ENCODE results near the gene BNIP1. TPM values are rescaled to one million over a fixed set of nuclear protein-coding genes. Genes with fewer than 3 reads are reported as not detected.
"Not testable (repeated sequence)": the region's sequence is repeated elsewhere in the genome, so short reads cannot be mapped to it uniquely, and the experiment has no call there.

The BNIP1 gene
- total RNA-seq, 2 experiments from 2014 or later, result 29.4 to 30.4 TPM

DNA sequence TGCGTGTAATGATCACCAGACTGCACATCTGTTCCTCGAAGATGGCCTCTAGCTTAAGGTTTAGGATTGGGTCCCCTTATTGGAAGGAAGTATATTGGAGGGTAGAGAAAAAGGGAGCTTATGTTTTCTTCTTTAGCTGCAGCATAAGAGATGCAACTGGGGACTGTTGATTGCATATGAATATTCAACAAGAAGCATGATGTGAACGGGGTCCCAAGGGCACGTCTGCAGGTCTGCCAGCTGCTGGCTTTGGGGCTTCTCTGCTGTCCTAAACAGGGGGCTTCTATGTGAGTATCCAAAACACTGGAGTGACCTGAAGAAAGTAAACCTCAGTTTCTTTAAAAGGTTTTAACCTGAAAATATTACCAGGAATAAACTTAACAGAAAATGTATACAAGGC lies 3.6 kb upstream of the BNIP1 start:
- no peaks in the 10 kb centered on the region for H3K9me3 Mint-ChIP-seq
- no peaks in the 10 kb centered on the region for H3K27me3 Mint-ChIP-seq (ENCODE audit: low read depth)
- no peak overlapping the region for H3K4me3 Mint-ChIP-seq
- no peak for DNase-seq
- H3K4me1 Mint-ChIP-seq (ENCODE audit: low read depth), result peaks cover 11% of the 10 kb centered on the region
- no peak overlapping the region for H3K27ac Mint-ChIP-seq
- CTCF ChIA-PET, result no interaction called here
- intact Hi-C loops (cut with micrococcal nuclease), result loop anchor here (10.0 kb wide), 1 partner anchor 144 kb away; no protein-coding TSS in a partner anchor
- H3K36me3 Mint-ChIP-seq (ENCODE audit: low read depth), result no peaks in the 10 kb centered on the region

- peaks cover 14% of the 10 kb centered on the region for H3K4me1 Mint-ChIP-seq (ENCODE audit: low read depth)
- H3K9me3 Mint-ChIP-seq, result no peaks in the 10 kb centered on the region
- H3K4me3 Mint-ChIP-seq, result no peak overlapping the region
- DNase-seq, result no peak
- H3K27ac Mint-ChIP-seq, result no peak overlapping the region
- intact Hi-C loops (cut with micrococcal nuclease), result loop anchor here (10.0 kb wide), 1 partner anchor 141 kb away; no protein-coding TSS in a partner anchor
- no peaks in the 10 kb centered on the region for H3K27me3 Mint-ChIP-seq (ENCODE audit: low read depth)
- H3K36me3 Mint-ChIP-seq (ENCODE audit: low read depth), result peaks cover 5% of the 10 kb centered on the region
- CTCF ChIA-PET, result interaction anchor here (0.7 to 0.9 kb wide), 4 partner anchors 9 to 110 kb away, joined by 3 to 5 read pairs (median 3); no protein-coding TSS in a partner anchor
Observed at GRCh38 chr5:173143567-173143966, 764 bp upstream of the BNIP1 start.

DNA sequence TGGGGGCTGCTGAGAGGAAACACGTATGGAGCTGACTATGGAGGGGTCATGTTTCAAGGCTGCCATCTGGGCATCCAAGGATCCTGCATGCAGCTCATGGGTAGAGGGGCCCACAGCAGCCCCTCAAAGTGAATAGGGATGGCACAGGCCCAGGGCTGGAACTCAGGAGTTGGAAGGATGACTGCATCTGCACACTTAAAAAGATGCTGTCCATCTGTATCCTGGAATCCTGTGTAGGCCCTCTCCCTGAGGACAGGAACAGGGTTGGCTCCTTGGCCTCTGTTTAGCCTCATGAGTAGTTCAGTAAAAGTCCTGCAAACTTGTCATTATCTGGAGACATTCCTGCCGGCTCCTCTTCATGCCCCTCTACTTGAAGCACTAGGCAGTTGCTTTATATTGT lies 4.0 kb downstream of the BNIP1 start:
- H3K4me1 Mint-ChIP-seq (ENCODE audit: low read depth), result peaks cover 14% of the 10 kb centered on the region
- no peak overlapping the region for H3K4me3 Mint-ChIP-seq
- no peak overlapping the region for H3K27ac Mint-ChIP-seq
- intact Hi-C loops (cut with micrococcal nuclease), result loop anchor here (10.0 kb wide), 1 partner anchor 136 kb away; no protein-coding TSS in a partner anchor
- H3K27me3 Mint-ChIP-seq (ENCODE audit: low read depth), result no peaks in the 10 kb centered on the region
- H3K36me3 Mint-ChIP-seq (ENCODE audit: low read depth), result peaks cover 21% of the 10 kb centered on the region
- CTCF ChIA-PET, result interaction anchor here (0.6 kb wide), 1 partner anchor 80 kb away, joined by 3 read pairs; no protein-coding TSS in a partner anchor
- DNase-seq, result no peak
- H3K9me3 Mint-ChIP-seq, result no peaks in the 10 kb centered on the region

DNA sequence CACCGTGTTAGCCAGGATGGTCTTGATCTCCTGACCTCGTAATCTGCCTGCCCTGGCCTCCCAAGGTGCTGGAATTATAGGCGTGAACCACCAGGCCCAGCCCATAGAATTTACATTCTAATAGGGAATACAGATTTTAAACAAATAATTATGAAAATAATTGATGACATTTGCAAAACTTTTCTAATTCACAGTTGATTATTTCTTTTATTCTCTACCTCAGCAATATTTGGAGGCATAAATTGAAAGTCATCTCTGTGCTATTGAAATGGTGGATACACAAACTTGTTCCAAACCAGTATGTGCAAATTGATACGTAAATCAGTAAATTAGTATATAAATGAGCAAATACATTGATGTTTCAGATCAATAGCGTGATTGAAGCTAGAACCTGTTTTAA lies 8.2 kb downstream of the BNIP1 start:
- Mint-ChIP-seq H3K9me3 (no peaks in the 10 kb centered on the region), H3K27ac (no peak overlapping the region), H3K4me1 (ENCODE audit: low read depth) (no peaks in the 10 kb centered on the region), H3K36me3 (ENCODE audit: low read depth) (peaks cover 32% of the 10 kb centered on the region), H3K27me3 (ENCODE audit: low read depth) (no peaks in the 10 kb centered on the region), H3K4me3 (no peak overlapping the region)
- no peak for DNase-seq
- CTCF ChIA-PET, result interaction anchor here (0.9 kb wide), 1 partner anchor 9 kb away, joined by 3 read pairs; no protein-coding TSS in a partner anchor
- intact Hi-C loops (cut with micrococcal nuclease), result no loop called here

GRCh38 chr5:173153842-173154241 lies 9.5 kb downstream of the BNIP1 start:
- intact Hi-C loops (cut with micrococcal nuclease), result no loop called here
- Mint-ChIP-seq H3K36me3 (ENCODE audit: low read depth) (peaks cover 29% of the 10 kb centered on the region), H3K27me3 (ENCODE audit: low read depth) (no peaks in the 10 kb centered on the region)

DNA sequence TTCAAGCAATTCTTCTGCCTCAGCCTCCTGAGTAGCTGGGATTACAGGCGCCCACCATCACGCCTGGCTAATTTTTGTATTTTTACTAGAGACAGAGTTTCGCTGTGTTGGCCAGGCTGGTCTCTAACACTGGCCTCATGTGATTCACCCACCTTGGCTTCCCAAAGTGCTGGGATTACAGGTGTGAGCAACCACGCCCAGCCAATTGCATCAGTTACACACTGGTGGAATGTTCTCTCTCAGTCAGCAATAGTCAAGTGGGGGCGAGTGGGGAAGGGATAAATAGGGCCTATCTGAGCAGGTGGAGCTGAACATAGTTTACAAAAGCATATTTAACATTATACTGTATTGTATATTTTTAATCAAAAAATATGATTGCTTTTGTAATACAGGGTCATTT lies 10.3 kb downstream of the BNIP1 start:
- intact Hi-C loops (cut with micrococcal nuclease); H3K9me3 Mint-ChIP-seq; H3K27me3 Mint-ChIP-seq (ENCODE audit: low read depth); CTCF ChIA-PET; H3K4me3 Mint-ChIP-seq; H3K27ac Mint-ChIP-seq; DNase-seq; H3K4me1 Mint-ChIP-seq (ENCODE audit: low read depth): not testable (repeated sequence)
- peaks cover 25% of the 10 kb centered on the region for H3K36me3 Mint-ChIP-seq (ENCODE audit: low read depth)

More at GRCh38 chr5:173153842-173154241, 9.5 kb downstream of the BNIP1 start:
- no peaks in the 10 kb centered on the region for H3K9me3 Mint-ChIP-seq
- DNase-seq, result no peak
- no peak overlapping the region for H3K27ac Mint-ChIP-seq
- H3K4me1 Mint-ChIP-seq (ENCODE audit: low read depth), result no peaks in the 10 kb centered on the region
- CTCF ChIA-PET, result interaction anchor here (0.8 to 1.1 kb wide), 2 partner anchors 170 to 820 kb away, joined by 3 read pairs; no protein-coding TSS in a partner anchor
- H3K4me3 Mint-ChIP-seq, result no peak overlapping the region

DNA sequence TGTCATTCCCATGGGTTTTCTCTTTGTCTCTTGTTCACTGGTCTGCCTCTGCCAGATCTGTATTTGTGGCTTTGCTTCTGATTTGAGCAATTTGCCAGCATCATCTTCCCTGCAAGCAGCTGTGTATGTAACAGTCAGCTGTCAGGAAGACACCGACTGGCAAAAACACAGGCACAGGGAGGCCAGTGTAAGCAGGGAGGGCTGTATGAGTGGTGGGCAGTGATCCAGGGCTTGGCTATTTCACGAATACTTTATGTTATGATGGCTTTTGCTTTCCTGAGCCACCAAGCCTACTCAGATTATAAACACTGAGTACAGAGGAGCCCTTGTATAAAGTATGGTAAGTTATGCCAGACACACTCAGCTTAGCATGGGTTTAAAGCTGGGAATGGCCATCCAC lies 11.6 kb downstream of the BNIP1 start:
- CTCF ChIA-PET, result no interaction called here

DNA sequence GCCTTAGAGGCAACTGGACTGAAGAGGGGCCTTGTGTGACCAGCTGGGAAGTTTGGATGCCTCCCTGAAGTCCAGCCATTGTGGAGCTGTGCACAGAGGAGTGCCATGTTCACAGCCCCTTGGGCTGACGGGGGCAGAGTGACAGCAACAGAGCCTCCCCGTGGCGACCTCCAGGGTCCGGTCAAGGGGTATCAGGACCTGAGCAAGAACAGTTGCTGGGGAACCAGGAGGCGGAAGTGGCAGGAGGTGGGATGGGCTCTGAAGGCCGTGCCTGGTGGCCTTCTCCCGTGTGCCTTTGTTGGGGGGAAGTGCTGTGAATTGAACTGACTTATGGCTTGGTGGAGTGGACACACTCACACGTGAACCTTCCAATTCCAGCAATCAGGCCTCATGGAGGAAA lies 14.0 kb downstream of the BNIP1 start:
- Mint-ChIP-seq H3K9me3 (no peaks in the 10 kb centered on the region), H3K27ac (no peak overlapping the region), H3K4me3 (no peak overlapping the region), H3K4me1 (ENCODE audit: low read depth) (no peaks in the 10 kb centered on the region), H3K36me3 (ENCODE audit: low read depth) (peaks cover 25% of the 10 kb centered on the region), H3K27me3 (ENCODE audit: low read depth) (no peaks in the 10 kb centered on the region)
- no peak for DNase-seq
- CTCF ChIA-PET, result interaction anchor here (0.7 kb wide), 1 partner anchor 142 kb away, joined by 3 read pairs; no protein-coding TSS in a partner anchor
- intact Hi-C loops (cut with micrococcal nuclease), result no loop called here

More for the DNA sequence above, 11.6 kb downstream of the BNIP1 start:
- intact Hi-C loops (cut with micrococcal nuclease), result no loop called here
- Mint-ChIP-seq H3K4me3 (no peak overlapping the region), H3K27ac (no peak overlapping the region), H3K27me3 (ENCODE audit: low read depth) (no peaks in the 10 kb centered on the region), H3K9me3 (no peaks in the 10 kb centered on the region), H3K4me1 (ENCODE audit: low read depth) (no peaks in the 10 kb centered on the region), H3K36me3 (ENCODE audit: low read depth) (peaks cover 28% of the 10 kb centered on the region)
- no peak for DNase-seq

GRCh38 chr5:173159256-173159655 lies 14.9 kb downstream of the BNIP1 start:
- H3K27ac Mint-ChIP-seq, result no peak overlapping the region
- H3K4me3 Mint-ChIP-seq, result no peak overlapping the region
- intact Hi-C loops (cut with micrococcal nuclease), result no loop called here
- no peaks in the 10 kb centered on the region for H3K9me3 Mint-ChIP-seq
- peaks cover 23% of the 10 kb centered on the region for H3K36me3 Mint-ChIP-seq (ENCODE audit: low read depth)
- no peak for DNase-seq
- no peaks in the 10 kb centered on the region for H3K27me3 Mint-ChIP-seq (ENCODE audit: low read depth)
- H3K4me1 Mint-ChIP-seq (ENCODE audit: low read depth), result no peaks in the 10 kb centered on the region
- CTCF ChIA-PET, result no interaction called here

GRCh38 chr5:173161148-173161547 lies 16.8 kb downstream of the BNIP1 start:
- Mint-ChIP-seq H3K9me3 (no peaks in the 10 kb centered on the region), H3K4me1 (ENCODE audit: low read depth) (no peaks in the 10 kb centered on the region), H3K4me3 (no peak overlapping the region), H3K36me3 (ENCODE audit: low read depth) (peaks cover 22% of the 10 kb centered on the region), H3K27ac (no peak overlapping the region), H3K27me3 (ENCODE audit: low read depth) (no peaks in the 10 kb centered on the region)
- CTCF ChIA-PET, result interaction anchor here (1.5 kb wide), 1 partner anchor 177 kb away, joined by 3 read pairs; the partner anchor contains the start of gene ATP6V0E1
- no peak for DNase-seq
- intact Hi-C loops (cut with micrococcal nuclease), result no loop called here

- Mint-ChIP-seq H3K4me3 (no peak overlapping the region), H3K4me1 (ENCODE audit: low read depth) (no peaks in the 10 kb centered on the region), H3K27ac (no peak overlapping the region), H3K27me3 (ENCODE audit: low read depth) (no peaks in the 10 kb centered on the region), H3K9me3 (no peaks in the 10 kb centered on the region), H3K36me3 (ENCODE audit: low read depth) (peaks cover 19% of the 10 kb centered on the region)
- intact Hi-C loops (cut with micrococcal nuclease), result no loop called here
- DNase-seq, result no peak
- CTCF ChIA-PET, result interaction anchor here (1.1 kb wide), 1 partner anchor 180 kb away, joined by 3 read pairs; the partner anchor contains the start of gene ATP6V0E1
Observed at GRCh38 chr5:173163219-173163618, 18.9 kb downstream of the BNIP1 start.

GRCh38 chr5:173165177-173166016 lies 21.1 kb downstream of the BNIP1 start:
- H3K4me3 Mint-ChIP-seq, result no peak overlapping the region
- intact Hi-C loops (cut with micrococcal nuclease), result loop anchor here (1.0 to 2.0 kb wide), 2 partner anchors 118 to 167 kb away; no protein-coding TSS in a partner anchor
- no peaks in the 10 kb centered on the region for H3K9me3 Mint-ChIP-seq
- H3K27ac Mint-ChIP-seq, result no peak overlapping the region
- CTCF ChIA-PET, result interaction anchor here (0.9 to 1.1 kb wide), 2 partner anchors 161 to 185 kb away, joined by 3 to 4 read pairs; no protein-coding TSS in a partner anchor
- no peaks in the 10 kb centered on the region for H3K27me3 Mint-ChIP-seq (ENCODE audit: low read depth)
- no peaks in the 10 kb centered on the region for H3K4me1 Mint-ChIP-seq (ENCODE audit: low read depth)
- H3K36me3 Mint-ChIP-seq (ENCODE audit: low read depth), result peaks cover 16% of the 10 kb centered on the region
- DNase-seq, result no peak
